Ishikawa (cell line): ENCODE data around the gene TNK2.

ENCODE experiments used
- CEBPB ChIP-seq: IDR thresholded peaks from 2 replicates; pipeline ENCODE4 v1.6.1; 2012
- CREB1 ChIP-seq: IDR thresholded peaks from 2 replicates; pipeline ENCODE4 v1.6.1; 2012; ENCODE audit warnings: low read depth
- EGR1 ChIP-seq: IDR thresholded peaks from 2 replicates; pipeline ENCODE4 v1.6.1; 2012
- EP300 ChIP-seq: IDR thresholded peaks from 2 replicates; pipeline ENCODE4 v1.6.1; 2012; ENCODE audit warnings: borderline replicate concordance
- FOXM1 ChIP-seq: IDR thresholded peaks from 2 replicates; pipeline ENCODE4 v1.6.1; 2012; ENCODE audit warnings: low read depth, borderline replicate concordance
- MAX ChIP-seq: IDR thresholded peaks from 2 replicates; pipeline ENCODE4 v1.6.1; 2012
- NFIC ChIP-seq: IDR thresholded peaks from 2 replicates; pipeline ENCODE4 v1.6.1; 2012
- RAD21 ChIP-seq: IDR thresholded peaks from 2 replicates; pipeline ENCODE4 v1.6.1; 2012; ENCODE audit warnings: low read depth
- REST ChIP-seq: IDR thresholded peaks from 2 replicates; pipeline ENCODE4 v1.6.1; 2012; ENCODE audit warnings: low read depth, mild to moderate bottlenecking
- TAF1 ChIP-seq: IDR thresholded peaks from 2 replicates; pipeline ENCODE4 v1.6.1; 2012; ENCODE audit warnings: low read depth, mild to moderate bottlenecking
- TCF12 ChIP-seq: IDR thresholded peaks from 2 replicates; pipeline ENCODE4 v1.6.1; 2012; ENCODE audit warnings: low read depth
- TEAD4 ChIP-seq: IDR thresholded peaks from 2 replicates; pipeline ENCODE4 v1.6.1; 2012
- USF1 ChIP-seq: IDR thresholded peaks from 2 replicates; pipeline ENCODE4 v1.6.1; 2012
- YY1 ChIP-seq: IDR thresholded peaks from 2 replicates; pipeline ENCODE4 v1.6.1; 2012; ENCODE audit warnings: low read depth
- ZBTB7A ChIP-seq: IDR thresholded peaks from 2 replicates; pipeline ENCODE4 v1.6.1; 2012; ENCODE audit warnings: low read depth

TNK2 gene

GRCh38 chr3:195863121-195864061, 45.0 kb downstream of the TNK2 start:
- TF ChIP-seq YY1 (0 out of 2 replicates have a peak, but pooled peaks have one; percentile 23), TCF12 (0 out of 2 replicates have a peak, but pooled peaks have one; percentile 16), TEAD4 (0 out of 2 replicates have a peak, but pooled peaks have one; percentile 6), RAD21 (peak; percentile 93), USF1 (no peak)

- TF ChIP-seq TCF12 (no peak), TAF1 (no peak), CEBPB (no peak), NFIC (no peak)
These were observed 47.9 kb downstream of the TNK2 start for GRCh38 chr3:195860456-195860855.

- no peak for TF ChIP-seq CEBPB
- TF ChIP-seq EP300, result no peak
- TF ChIP-seq ZBTB7A, result no peak
- TF ChIP-seq CREB1, result no peak
These were observed 48.4 kb downstream of the TNK2 start for GRCh38 chr3:195859846-195860411.

GRCh38 chr3:195859061-195859845, 49.1 kb downstream of the TNK2 start:
- TF ChIP-seq CEBPB, result peak; percentile 30; the same call in 1 of the 2 replicates
- peak; percentile 98 for TF ChIP-seq RAD21
- TF ChIP-seq ZBTB7A, result no peak

- TF ChIP-seq NFIC (no peak), TCF12 (no peak), YY1 (no peak), USF1 (no peak)
These were observed 51.8 kb downstream of the TNK2 start for GRCh38 chr3:195856410-195857084.

GRCh38 chr3:195855471-195856409, 52.6 kb downstream of the TNK2 start:
- TF ChIP-seq TEAD4 (no peak), CEBPB (no peak), ZBTB7A (no peak), TCF12 (no peak), USF1 (no peak), EGR1 (no peak), NFIC (no peak), CREB1 (no peak), RAD21 (no peak), FOXM1 (no peak), TAF1 (no peak), EP300 (no peak)

- TF ChIP-seq TEAD4 (0 out of 2 replicates have a peak, but pooled peaks have one; percentile 9), CREB1 (no peak), MAX (peak; percentile 26; the same call in 1 of the 2 replicates)
These were observed 53.6 kb downstream of the TNK2 start for GRCh38 chr3:195854628-195855294.

- TF ChIP-seq FOXM1 (no peak), ZBTB7A (no peak), MAX (no peak), CEBPB (no peak), EGR1 (no peak), RAD21 (no peak), EP300 (no peak), YY1 (no peak), TAF1 (no peak), USF1 (no peak), NFIC (no peak), TEAD4 (no peak), TCF12 (no peak), CREB1 (no peak), REST (no peak)
These were observed 54.4 kb downstream of the TNK2 start for GRCh38 chr3:195853996-195854395.
